ENCODE measurements around the gene LUC7L. TPM values are rescaled to one million over a fixed set of nuclear protein-coding genes. Genes with fewer than 3 reads are reported as not detected.

The LUC7L gene
- total RNA-seq (2022; extraction: Qiagen RNA extraction), result 40.3 to 50.6 TPM (median 43.6 TPM) in 5 replicates

DNA sequence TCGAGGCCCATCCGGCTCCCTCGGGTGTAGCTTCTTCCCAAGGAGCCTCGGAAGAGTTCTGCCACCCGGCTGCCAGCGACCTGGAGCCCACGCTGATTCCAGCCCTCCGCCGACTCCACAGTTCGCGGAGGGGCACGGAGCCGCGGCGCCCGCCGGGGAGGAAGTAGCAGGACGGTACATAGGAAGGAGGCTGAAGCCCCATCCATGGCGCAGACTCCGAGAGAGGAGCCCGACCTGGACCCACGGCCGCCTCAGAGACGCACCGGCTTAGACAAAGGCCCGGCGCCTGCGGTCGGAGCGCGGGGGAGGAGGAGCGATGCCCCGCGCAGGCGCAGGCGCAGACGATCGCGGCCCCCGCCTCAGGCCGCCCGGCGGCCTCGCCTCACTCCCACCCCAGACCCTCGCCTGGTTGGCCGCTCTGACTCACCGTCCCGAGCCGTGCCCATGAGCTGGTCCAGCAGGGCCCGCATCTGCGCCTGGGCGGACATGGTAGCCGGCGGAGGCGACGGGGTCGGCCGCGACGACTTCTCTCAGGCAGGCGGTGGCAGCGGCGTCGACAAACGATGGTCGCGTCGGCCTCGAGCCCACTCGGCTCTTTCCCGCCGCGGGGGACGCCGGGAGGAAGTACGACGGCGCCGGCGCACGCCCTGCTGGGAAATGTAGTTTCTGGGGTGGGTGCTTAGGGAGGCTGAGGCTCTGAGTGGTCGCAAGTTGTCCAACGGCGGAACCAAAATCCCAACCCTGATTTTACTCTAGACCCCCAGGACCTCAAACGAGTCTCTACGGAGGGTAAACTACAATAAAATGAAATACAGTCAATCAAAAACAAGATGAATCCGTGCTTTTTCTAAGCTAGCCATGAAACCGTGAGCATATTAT, at the start of gene LUC7L:
Gene LUC7L, minus strand, starts transcription at position 598 of the 879 bp plus-strand sequence. Its CDS starts 110 bp downstream, at position 488.

DNA sequence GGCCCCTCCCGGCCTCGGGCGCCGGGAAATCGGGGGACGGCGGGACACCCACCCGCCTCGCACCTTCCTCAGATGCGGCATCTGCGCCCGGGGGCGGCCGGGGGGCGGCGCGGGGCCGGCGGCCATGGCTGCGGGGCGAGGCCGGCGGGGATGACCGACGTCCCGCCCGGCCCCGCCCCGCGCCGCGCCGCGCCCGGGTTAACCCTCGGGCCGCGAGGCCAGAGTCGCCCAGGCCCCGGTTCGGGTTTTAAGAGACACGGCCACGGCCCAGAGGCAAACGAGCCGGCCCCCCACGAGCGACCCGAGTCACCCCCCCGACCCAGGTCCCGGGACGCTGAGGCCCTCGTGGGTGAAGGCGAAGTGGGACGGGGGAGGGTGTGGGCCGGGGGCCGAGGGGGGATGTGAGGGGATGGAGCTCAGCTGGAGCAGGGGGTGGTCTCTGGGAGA, 46.6 kb upstream of the LUC7L start, which contains the start of gene RGS11:
Gene RGS11, minus strand, starts transcription at position 159 of the 447 bp plus-strand sequence. Its CDS starts 33 bp downstream, at position 126.

GRCh38 chr16:234468-235305, 5.4 kb upstream of the LUC7L start, which contains the start of gene FAM234A:
FAM234A (plus strand) TSS chr16:234821; CDS start chr16:254414, 19,593 bp downstream.

GRCh38 chr16:180101-180675, 49.1 kb downstream of the LUC7L start, which contains the start of gene HBQ1:
HBQ1 (plus strand) TSS chr16:180459; CDS start chr16:180487, 28 bp downstream.

DNA sequence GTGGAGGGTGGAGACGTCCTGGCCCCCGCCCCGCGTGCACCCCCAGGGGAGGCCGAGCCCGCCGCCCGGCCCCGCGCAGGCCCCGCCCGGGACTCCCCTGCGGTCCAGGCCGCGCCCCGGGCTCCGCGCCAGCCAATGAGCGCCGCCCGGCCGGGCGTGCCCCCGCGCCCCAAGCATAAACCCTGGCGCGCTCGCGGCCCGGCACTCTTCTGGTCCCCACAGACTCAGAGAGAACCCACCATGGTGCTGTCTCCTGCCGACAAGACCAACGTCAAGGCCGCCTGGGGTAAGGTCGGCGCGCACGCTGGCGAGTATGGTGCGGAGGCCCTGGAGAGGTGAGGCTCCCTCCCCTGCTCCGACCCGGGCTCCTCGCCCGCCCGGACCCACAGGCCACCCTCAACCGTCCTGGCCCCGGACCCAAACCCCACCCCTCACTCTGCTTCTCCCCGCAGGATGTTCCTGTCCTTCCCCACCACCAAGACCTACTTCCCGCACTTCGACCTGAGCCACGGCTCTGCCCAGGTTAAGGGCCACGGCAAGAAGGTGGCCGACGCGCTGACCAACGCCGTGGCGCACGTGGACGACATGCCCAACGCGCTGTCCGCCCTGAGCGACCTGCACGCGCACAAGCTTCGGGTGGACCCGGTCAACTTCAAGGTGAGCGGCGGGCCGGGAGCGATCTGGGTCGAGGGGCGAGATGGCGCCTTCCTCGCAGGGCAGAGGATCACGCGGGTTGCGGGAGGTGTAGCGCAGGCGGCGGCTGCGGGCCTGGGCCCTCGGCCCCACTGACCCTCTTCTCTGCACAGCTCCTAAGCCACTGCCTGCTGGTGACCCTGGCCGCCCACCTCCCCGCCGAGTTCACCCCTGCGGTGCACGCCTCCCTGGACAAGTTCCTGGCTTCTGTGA, 52.5 kb downstream of the LUC7L start, which contains the start of gene HBA1:
Gene HBA1, plus strand, starts transcription at position 204 of the 906 bp plus-strand sequence. Its CDS starts 37 bp downstream, at position 241.

DNA sequence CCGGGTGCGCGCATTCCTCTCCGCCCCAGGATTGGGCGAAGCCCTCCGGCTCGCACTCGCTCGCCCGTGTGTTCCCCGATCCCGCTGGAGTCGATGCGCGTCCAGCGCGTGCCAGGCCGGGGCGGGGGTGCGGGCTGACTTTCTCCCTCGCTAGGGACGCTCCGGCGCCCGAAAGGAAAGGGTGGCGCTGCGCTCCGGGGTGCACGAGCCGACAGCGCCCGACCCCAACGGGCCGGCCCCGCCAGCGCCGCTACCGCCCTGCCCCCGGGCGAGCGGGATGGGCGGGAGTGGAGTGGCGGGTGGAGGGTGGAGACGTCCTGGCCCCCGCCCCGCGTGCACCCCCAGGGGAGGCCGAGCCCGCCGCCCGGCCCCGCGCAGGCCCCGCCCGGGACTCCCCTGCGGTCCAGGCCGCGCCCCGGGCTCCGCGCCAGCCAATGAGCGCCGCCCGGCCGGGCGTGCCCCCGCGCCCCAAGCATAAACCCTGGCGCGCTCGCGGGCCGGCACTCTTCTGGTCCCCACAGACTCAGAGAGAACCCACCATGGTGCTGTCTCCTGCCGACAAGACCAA, 56.8 kb downstream of the LUC7L start, which contains the start of gene HBA2:
Gene HBA2, plus strand, starts transcription at position 503 of the 568 bp plus-strand sequence. Its CDS starts 37 bp downstream, at position 540.

DNA sequence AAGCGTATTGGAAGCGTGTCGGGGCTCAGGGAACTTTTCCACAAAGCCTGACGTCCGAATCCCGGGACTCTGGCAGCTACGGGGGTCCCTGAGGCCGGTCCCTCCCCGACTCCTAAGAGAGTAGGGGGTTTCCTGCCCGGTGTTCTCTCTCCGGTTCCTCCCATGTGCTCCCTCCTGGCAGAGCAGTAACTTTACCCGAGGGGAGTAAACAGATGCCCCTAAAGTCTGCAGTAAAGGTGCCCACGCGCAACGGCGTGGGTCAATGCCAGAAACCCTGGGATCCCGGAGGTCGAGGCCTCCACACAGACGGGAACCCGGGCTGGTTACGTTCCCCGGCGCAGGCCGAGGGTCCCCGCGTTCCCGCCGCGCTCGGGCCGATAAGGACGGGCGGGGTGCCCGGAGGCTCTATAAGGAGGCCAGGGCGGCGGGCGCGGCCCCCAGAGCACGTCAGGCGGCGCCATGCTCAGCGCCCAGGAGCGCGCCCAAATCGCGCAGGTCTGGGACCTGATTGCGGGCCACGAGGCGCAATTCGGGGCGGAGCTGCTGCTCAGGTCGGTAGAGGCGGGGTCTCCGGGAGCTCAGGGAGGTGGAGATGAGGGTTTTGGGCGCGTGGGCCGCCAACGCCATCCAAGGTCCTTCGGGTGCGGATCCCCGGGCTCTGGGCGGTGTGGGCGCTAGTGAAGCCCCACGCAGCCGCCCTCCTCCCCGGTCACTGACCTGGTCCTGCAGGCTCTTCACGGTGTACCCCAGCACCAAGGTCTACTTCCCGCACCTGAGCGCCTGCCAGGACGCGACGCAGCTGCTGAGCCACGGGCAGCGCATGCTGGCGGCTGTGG, 63.5 kb downstream of the LUC7L start, which contains the start of gene HBM:
Gene HBM, plus strand, starts transcription at position 440 of the 836 bp plus-strand sequence. Its CDS starts 20 bp downstream, at position 460.

DNA sequence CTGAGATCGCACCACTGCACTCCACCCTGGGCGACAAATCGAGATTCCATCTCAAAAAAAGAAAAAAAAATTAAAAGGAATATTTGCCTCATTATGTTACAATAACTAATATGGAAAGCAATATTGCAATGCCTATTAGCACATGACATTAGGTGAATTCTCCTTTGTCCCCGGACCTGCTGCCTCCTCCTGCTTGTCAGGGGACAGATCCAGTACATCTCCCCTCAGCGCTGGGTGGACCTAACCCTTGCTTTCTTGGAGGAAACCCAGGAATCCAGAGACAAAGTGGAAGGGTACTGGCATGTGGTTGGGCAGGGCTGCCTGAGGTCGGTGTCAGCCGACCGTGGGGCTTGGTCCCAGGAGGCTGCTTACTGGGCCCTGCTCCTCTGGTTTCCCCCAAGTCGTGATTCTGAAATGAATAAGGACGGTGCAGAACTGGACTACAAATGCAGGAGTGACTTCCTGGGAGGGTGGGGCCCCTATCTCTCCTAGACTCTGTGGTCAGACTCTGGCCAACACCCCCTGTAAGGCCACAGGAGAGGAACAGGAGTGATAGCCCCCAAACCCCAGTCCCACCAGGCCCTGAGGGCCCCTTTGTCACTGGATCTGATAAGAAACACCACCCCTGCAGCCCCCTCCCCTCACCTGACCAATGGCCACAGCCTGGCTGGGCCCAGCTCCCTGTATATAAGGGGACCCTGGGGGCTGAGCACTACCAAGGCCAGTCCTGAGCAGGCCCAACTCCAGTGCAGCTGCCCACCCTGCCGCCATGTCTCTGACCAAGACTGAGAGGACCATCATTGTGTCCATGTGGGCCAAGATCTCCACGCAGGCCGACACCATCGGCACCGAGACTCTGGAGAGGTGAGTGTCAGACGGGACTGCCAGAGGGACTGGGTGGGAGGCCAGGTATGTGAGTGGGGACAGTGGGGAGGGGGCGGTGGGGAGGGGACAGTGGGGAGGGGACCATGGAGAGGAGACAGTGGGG, 76.8 kb downstream of the LUC7L start, which contains the start of gene HBZ:
Gene HBZ, plus strand, starts transcription at position 504 of the 988 bp plus-strand sequence. Its CDS starts 266 bp downstream, at position 770.

Other genes with a start within 250 kb of the LUC7L start
- 31.2 to 36.0 TPM (median 35.2 TPM) in 5 replicates for gene POLR3K, start 175.8 kb downstream of the LUC7L start, total RNA-seq (2022; extraction: Qiagen RNA extraction)
- 58.6 to 78.9 TPM (median 71.2 TPM) in 5 replicates for gene SNRNP25, start 175.6 kb downstream of the LUC7L start, total RNA-seq (2022; extraction: Qiagen RNA extraction)
- gene RHBDF1, start 156.8 kb downstream of the LUC7L start, total RNA-seq (2022; extraction: Qiagen RNA extraction), result 18.9 to 30.3 TPM (median 28.2 TPM) in 5 replicates
- 61.1 to 77.6 TPM (median 76.5 TPM) in 5 replicates for gene MPG, start 151.2 kb downstream of the LUC7L start, total RNA-seq (2022; extraction: Qiagen RNA extraction)
- 20.2 to 30.1 TPM (median 27.5 TPM) in 5 replicates for gene NPRL3, start 90.8 kb downstream of the LUC7L start, total RNA-seq (2022; extraction: Qiagen RNA extraction)
- 0.10 TPM in 1 of 5 replicates, not detected in the others for gene HBZ, start 76.8 kb downstream of the LUC7L start, total RNA-seq (2022; extraction: Qiagen RNA extraction)
- gene HBM, start 63.5 kb downstream of the LUC7L start, total RNA-seq (2022; extraction: Qiagen RNA extraction), result not detected in 5 replicates
- gene HBA2, start 56.6 kb downstream of the LUC7L start, total RNA-seq (2022; extraction: Qiagen RNA extraction), result 0.45 to 0.62 TPM in 2 of 5 replicates, not detected in the others
- gene HBA1, start 52.8 kb downstream of the LUC7L start, total RNA-seq (2022; extraction: Qiagen RNA extraction), result 1.1 to 2.4 TPM (median 1.8 TPM) in 5 replicates
- gene HBQ1, start 49.0 kb downstream of the LUC7L start, total RNA-seq (2022; extraction: Qiagen RNA extraction), result 4.5 to 8.0 TPM (median 7.3 TPM) in 5 replicates
- gene FAM234A, start 5.4 kb upstream of the LUC7L start, total RNA-seq (2022; extraction: Qiagen RNA extraction), result 43.7 to 49.1 TPM (median 49.0 TPM) in 5 replicates
- 2.9 to 4.9 TPM (median 4.4 TPM) in 5 replicates for gene RGS11, start 46.5 kb upstream of the LUC7L start, total RNA-seq (2022; extraction: Qiagen RNA extraction)
- 2.0 to 3.1 TPM (median 2.7 TPM) in 5 replicates for gene ARHGDIG, start 51.1 kb upstream of the LUC7L start, total RNA-seq (2022; extraction: Qiagen RNA extraction)
- gene PDIA2, start 53.7 kb upstream of the LUC7L start, total RNA-seq (2022; extraction: Qiagen RNA extraction), result 0.15 to 0.50 TPM (median 0.31 TPM) in 5 replicates
- 28.7 to 33.3 TPM (median 32.1 TPM) in 5 replicates for gene AXIN1, start 123.3 kb upstream of the LUC7L start, total RNA-seq (2022; extraction: Qiagen RNA extraction)
- 120 to 138 TPM (median 130 TPM) in 5 replicates for gene MRPL28, start 141.1 kb upstream of the LUC7L start, total RNA-seq (2022; extraction: Qiagen RNA extraction)
- gene PGAP6, start 152.5 kb upstream of the LUC7L start, total RNA-seq (2022; extraction: Qiagen RNA extraction), result 27.1 to 40.0 TPM (median 35.2 TPM) in 5 replicates
- 264 to 457 TPM (median 451 TPM) in 5 replicates for gene NME4, start 167.8 kb upstream of the LUC7L start, total RNA-seq (2022; extraction: Qiagen RNA extraction)
- 21.4 to 30.7 TPM (median 29.9 TPM) in 5 replicates for gene DECR2, start 172.4 kb upstream of the LUC7L start, total RNA-seq (2022; extraction: Qiagen RNA extraction)
- gene RAB11FIP3, start 196.2 kb upstream of the LUC7L start, total RNA-seq (2022; extraction: Qiagen RNA extraction), result 26.2 to 32.4 TPM (median 28.4 TPM) in 5 replicates

Measured in A549 treated with AZD2906 at 1 μM for 4 hours (cell line).